Subcutaneous adipose tissue (tissue), 4 donors: ENCODE measurements around the gene STX3. TPM values are rescaled to one million over a fixed set of nuclear protein-coding genes. Genes with fewer than 3 reads are reported as not detected.

ENCODE experiments used
- CTCF ChIP-seq: fragments of 450-650 bp; IDR thresholded peaks from one replicate; pipeline ENCODE4 v1.5.1; 2016; ENCODE audit warnings: low read depth, mild to moderate bottlenecking, control low read depth, antibody characterized with exemption, moderate library complexity
- total RNA-seq, 4 donors: library from RNA; depleted of rRNA; stranded (reverse); fragments of >200 nt; gene quantifications; one replicate each; pipeline ENCODE4 v1.1.0, GENCODE V29; 2016

The STX3 gene
- total RNA-seq, 4 donors from 2014 or later: 16.8 to 39.6 (median 26.9) TPM

GRCh38 chr11:59777104-59777503 is 21.9 kb downstream of the STX3 start:
- TF ChIP-seq CTCF: no peak

GRCh38 chr11:59778122-59778521 is 22.9 kb downstream of the STX3 start:
- TF ChIP-seq CTCF: no peak

- TF ChIP-seq CTCF: no peak
Measured at GRCh38 chr11:59779487-59779886, 24.3 kb downstream of the STX3 start.

- TF ChIP-seq CTCF: no peak
Measured at GRCh38 chr11:59782080-59782479, 26.9 kb downstream of the STX3 start.

GRCh38 chr11:59783632-59784090 is 28.5 kb downstream of the STX3 start:
- no peak for TF ChIP-seq CTCF

- TF ChIP-seq CTCF: no peak
Measured at GRCh38 chr11:59785818-59786217, 30.6 kb downstream of the STX3 start.

GRCh38 chr11:59787255-59787588 is 32.0 kb downstream of the STX3 start:
- TF ChIP-seq CTCF: no peak
